SK-N-SH treated with all-trans-retinoic acid at 6 μM for 48 hours (cell line): ENCODE data around the gene DNAAF5.

ENCODE experiments used
- ARNTL ChIP-seq: fragments of 450-650 bp; formaldehyde crosslinking; IDR thresholded peaks from 2 replicates; pipeline ENCODE4 v1.5.0; 2020; ENCODE audit warnings: low read depth, mild to moderate bottlenecking, moderate library complexity, borderline replicate concordance
- GLIS3 ChIP-seq: fragments of 250-450 bp; sonication (Bioruptor Pico); IDR thresholded peaks from 2 replicates; pipeline ENCODE4 v1.5.0; 2020; ENCODE audit warnings: mild to moderate bottlenecking, moderate library complexity
- ISL1 ChIP-seq: fragments of 250-450 bp; sonication (Bioruptor Pico); IDR thresholded peaks from 2 replicates; pipeline ENCODE4 v2.1.2; 2022; ENCODE audit warnings: mild to moderate bottlenecking, moderate library complexity
- ZFP3 ChIP-seq: fragments of 250-450 bp; sonication (Bioruptor Pico); IDR thresholded peaks from 2 replicates; pipeline ENCODE4 v1.5.0; 2020; ENCODE audit warnings: mild to moderate bottlenecking, moderate library complexity
- TF ChIP-seq, protein P1 (sequence below): fragments of 250-450 bp; sonication (Bioruptor Pico); IDR thresholded peaks from 2 replicates; pipeline ENCODE4 v1.5.1; 2020; ENCODE audit warnings: low read depth, mild to moderate bottlenecking, moderate library complexity

GRCh38 chr7:681551-682307, 44.8 kb upstream of the DNAAF5 start:
- TF ChIP-seq GLIS3 (CRISPR knock-in tag): no peak
- TF ChIP-seq ISL1: no peak
- no peak for TF ChIP-seq ZFP3 (CRISPR knock-in tag)
- TF ChIP-seq, protein P1, sequence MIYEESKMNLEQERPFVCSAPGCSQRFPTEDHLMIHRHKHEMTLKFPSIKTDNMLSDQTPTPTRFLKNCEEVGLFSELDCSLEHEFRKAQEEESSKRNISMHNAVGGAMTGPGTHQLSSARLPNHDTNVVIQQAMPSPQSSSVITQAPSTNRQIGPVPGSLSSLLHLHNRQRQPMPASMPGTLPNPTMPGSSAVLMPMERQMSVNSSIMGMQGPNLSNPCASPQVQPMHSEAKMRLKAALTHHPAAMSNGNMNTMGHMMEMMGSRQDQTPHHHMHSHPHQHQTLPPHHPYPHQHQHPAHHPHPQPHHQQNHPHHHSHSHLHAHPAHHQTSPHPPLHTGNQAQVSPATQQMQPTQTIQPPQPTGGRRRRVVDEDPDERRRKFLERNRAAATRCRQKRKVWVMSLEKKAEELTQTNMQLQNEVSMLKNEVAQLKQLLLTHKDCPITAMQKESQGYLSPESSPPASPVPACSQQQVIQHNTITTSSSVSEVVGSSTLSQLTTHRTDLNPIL: no peak
- TF ChIP-seq ARNTL (CRISPR knock-in tag): no peak
